ENCODE data around the gene SLC5A4. TPM values are rescaled to one million over a fixed set of nuclear protein-coding genes. Genes with fewer than 3 reads are reported as not detected.
"Not testable (repeated sequence)": the region's sequence is repeated elsewhere in the genome, so short reads cannot be mapped to it uniquely, and the experiment has no call there.

The SLC5A4 gene
- polyA plus RNA-seq = 1 to 10 TPM in 3 of 4 donors, under 1 TPM in 1; 0.75 to 9.4 (median 6.8) TPM
- long read RNA-seq, donor 1 = 0 reads
- long read RNA-seq, donor 2 = 0 reads
- long read RNA-seq, donor 3 = 0 reads
- long read RNA-seq, donor 4 = 0 reads
- long read RNA-seq, donor 5 = 0 reads
- long read RNA-seq, donor 6 = 0 reads
- long read RNA-seq, donor 7 = 0 reads
- long read RNA-seq, donor 8 = 0 reads
- long read RNA-seq, donor 9 = 0 reads
- long read RNA-seq, donor 10 = 0 reads

GRCh38 chr22:32255217-32255616 lies at the start of gene SLC5A4:
Gene SLC5A4 (minus strand): TSS chr22:32255347. CDS start chr22:32255329, 18 bp downstream.
- Histone ChIP-seq H3K36me3 (ENCODE audit: control insufficient read depth in 3 of 3, insufficient read depth in 2 of 3, low read depth in 1 of 3, low read length in 3 of 3) (no peaks in the 10 kb centered on the region), H3K27me3 (ENCODE audit: control insufficient read depth in 3 of 3, insufficient read depth in 3 of 3, low read length in 3 of 3) (no peaks in the 10 kb centered on the region), H3K9me3 (ENCODE audit: control insufficient read depth in 2 of 2, insufficient read depth in 1 of 2, low read depth in 1 of 2, low read length in 1 of 2) (peaks cover 0 to 4% of the 10 kb centered on the region in 2 donors), H3K4me1 (ENCODE audit: control insufficient read depth in 3 of 3, insufficient read depth in 2 of 3, low read depth in 1 of 3, low read length in 2 of 3) (peaks cover 0 to 12% (median 0%) of the 10 kb centered on the region in 3 donors), H3K4me3 (ENCODE audit: low read depth in 1 of 3, low read length in 3 of 3) (peak within 1 kb of the TSS in 1 of 3 donors; percentile 67), H3K27ac (ENCODE audit: low read depth in 1 of 3, low read length in 2 of 3) (peak within 1 kb of the TSS in 2 of 3 donors; percentile 40 to 67)
- WGBS, 3 donors = 29 to 69% (median 41%) methylated on average over 5 of the region's 5 CpGs
- FAIRE-seq (no peak), DNase-seq (peak; percentile 57 to 87)

GRCh38 chr22:32293921-32294320 lies 38.8 kb upstream of the SLC5A4 start:
- H3K27ac ChIP-seq (ENCODE audit: low read depth in 1 of 3, low read length in 2 of 3); H3K4me1 ChIP-seq (ENCODE audit: control insufficient read depth in 3 of 3, insufficient read depth in 2 of 3, low read depth in 1 of 3, low read length in 2 of 3); H3K4me3 ChIP-seq (ENCODE audit: low read depth in 1 of 3, low read length in 3 of 3); FAIRE-seq; H3K9me3 ChIP-seq (ENCODE audit: control insufficient read depth in 2 of 2, insufficient read depth in 1 of 2, low read depth in 1 of 2, low read length in 1 of 2); DNase-seq; H3K27me3 ChIP-seq (ENCODE audit: control insufficient read depth in 3 of 3, insufficient read depth in 3 of 3, low read length in 3 of 3); H3K36me3 ChIP-seq (ENCODE audit: control insufficient read depth in 3 of 3, insufficient read depth in 2 of 3, low read depth in 1 of 3, low read length in 3 of 3): not testable (repeated sequence)

- Histone ChIP-seq H3K27ac (ENCODE audit: low read depth in 1 of 3, low read length in 2 of 3) (no peak overlapping the region), H3K36me3 (ENCODE audit: control insufficient read depth in 3 of 3, insufficient read depth in 2 of 3, low read depth in 1 of 3, low read length in 3 of 3) (no peaks in the 10 kb centered on the region), H3K27me3 (ENCODE audit: control insufficient read depth in 3 of 3, insufficient read depth in 3 of 3, low read length in 3 of 3) (peaks cover 0 to 4% (median 3%) of the 10 kb centered on the region in 3 donors), H3K9me3 (ENCODE audit: control insufficient read depth in 2 of 2, insufficient read depth in 1 of 2, low read depth in 1 of 2, low read length in 1 of 2) (no peaks in the 10 kb centered on the region), H3K4me3 (ENCODE audit: low read depth in 1 of 3, low read length in 3 of 3) (no peak overlapping the region), H3K4me1 (ENCODE audit: control insufficient read depth in 3 of 3, insufficient read depth in 2 of 3, low read depth in 1 of 3, low read length in 2 of 3) (no peaks in the 10 kb centered on the region)
- WGBS, 3 donors = 85 to 90% (median 87%) methylated on average over 3 of the region's 3 CpGs
- FAIRE-seq (no peak), DNase-seq (no peak)
These were observed 31.2 kb upstream of the SLC5A4 start for GRCh38 chr22:32286290-32286840.

GRCh38 chr22:32281072-32281471 lies 25.9 kb upstream of the SLC5A4 start:
- H3K27ac ChIP-seq (ENCODE audit: low read depth in 1 of 3, low read length in 2 of 3) = no peak overlapping the region
- peaks cover 0 to 5% (median 4%) of the 10 kb centered on the region in 3 donors for H3K27me3 ChIP-seq (ENCODE audit: control insufficient read depth in 3 of 3, insufficient read depth in 3 of 3, low read length in 3 of 3)
- no peak overlapping the region for H3K4me3 ChIP-seq (ENCODE audit: low read depth in 1 of 3, low read length in 3 of 3)
- DNase-seq (no peak), FAIRE-seq (no peak)
- no peaks in the 10 kb centered on the region for H3K9me3 ChIP-seq (ENCODE audit: control insufficient read depth in 2 of 2, insufficient read depth in 1 of 2, low read depth in 1 of 2, low read length in 1 of 2)
- H3K36me3 ChIP-seq (ENCODE audit: control insufficient read depth in 3 of 3, insufficient read depth in 2 of 3, low read depth in 1 of 3, low read length in 3 of 3) = no peaks in the 10 kb centered on the region
- WGBS, 3 donors = 38 to 48% (median 46%) methylated on average over 11 of the region's 11 CpGs
- H3K4me1 ChIP-seq (ENCODE audit: control insufficient read depth in 3 of 3, insufficient read depth in 2 of 3, low read depth in 1 of 3, low read length in 2 of 3) = no peaks in the 10 kb centered on the region

GRCh38 chr22:32275353-32275752 lies 20.2 kb upstream of the SLC5A4 start:
- WGBS, 3 donors = 76 to 85% (median 81%) methylated on average over 3 to 4 of the region's 4 CpGs

GRCh38 chr22:32271389-32271788 lies 16.2 kb upstream of the SLC5A4 start:
- H3K27me3 ChIP-seq (ENCODE audit: control insufficient read depth in 3 of 3, insufficient read depth in 3 of 3, low read length in 3 of 3) = no peaks in the 10 kb centered on the region
- H3K36me3 ChIP-seq (ENCODE audit: control insufficient read depth in 3 of 3, insufficient read depth in 2 of 3, low read depth in 1 of 3, low read length in 3 of 3) = no peaks in the 10 kb centered on the region
- H3K9me3 ChIP-seq (ENCODE audit: control insufficient read depth in 2 of 2, insufficient read depth in 1 of 2, low read depth in 1 of 2, low read length in 1 of 2) = no peaks in the 10 kb centered on the region
- no peak overlapping the region for H3K27ac ChIP-seq (ENCODE audit: low read depth in 1 of 3, low read length in 2 of 3)
- peak in 1 of 2 donors; percentile 12 for DNase-seq
- 72 to 85% (median 76%) methylated on average over 18 of the region's 18 CpGs for WGBS, 3 donors
- no peak for FAIRE-seq
- no peaks in the 10 kb centered on the region for H3K4me1 ChIP-seq (ENCODE audit: control insufficient read depth in 3 of 3, insufficient read depth in 2 of 3, low read depth in 1 of 3, low read length in 2 of 3)
- no peak overlapping the region for H3K4me3 ChIP-seq (ENCODE audit: low read depth in 1 of 3, low read length in 3 of 3)

More at GRCh38 chr22:32275353-32275752, 20.2 kb upstream of the SLC5A4 start:
- H3K27me3 ChIP-seq (ENCODE audit: control insufficient read depth in 3 of 3, insufficient read depth in 3 of 3, low read length in 3 of 3); H3K36me3 ChIP-seq (ENCODE audit: control insufficient read depth in 3 of 3, insufficient read depth in 2 of 3, low read depth in 1 of 3, low read length in 3 of 3); H3K4me3 ChIP-seq (ENCODE audit: low read depth in 1 of 3, low read length in 3 of 3); H3K4me1 ChIP-seq (ENCODE audit: control insufficient read depth in 3 of 3, insufficient read depth in 2 of 3, low read depth in 1 of 3, low read length in 2 of 3); H3K27ac ChIP-seq (ENCODE audit: low read depth in 1 of 3, low read length in 2 of 3); DNase-seq; FAIRE-seq; H3K9me3 ChIP-seq (ENCODE audit: control insufficient read depth in 2 of 2, insufficient read depth in 1 of 2, low read depth in 1 of 2, low read length in 1 of 2): not testable (repeated sequence)

- Histone ChIP-seq H3K4me1 (ENCODE audit: control insufficient read depth in 3 of 3, insufficient read depth in 2 of 3, low read depth in 1 of 3, low read length in 2 of 3) (peaks cover 0 to 2% (median 0%) of the 10 kb centered on the region in 3 donors), H3K4me3 (ENCODE audit: low read depth in 1 of 3, low read length in 3 of 3) (no peak overlapping the region), H3K27ac (ENCODE audit: low read depth in 1 of 3, low read length in 2 of 3) (no peak overlapping the region), H3K27me3 (ENCODE audit: control insufficient read depth in 3 of 3, insufficient read depth in 3 of 3, low read length in 3 of 3) (no peaks in the 10 kb centered on the region), H3K36me3 (ENCODE audit: control insufficient read depth in 3 of 3, insufficient read depth in 2 of 3, low read depth in 1 of 3, low read length in 3 of 3) (no peaks in the 10 kb centered on the region), H3K9me3 (ENCODE audit: control insufficient read depth in 2 of 2, insufficient read depth in 1 of 2, low read depth in 1 of 2, low read length in 1 of 2) (no peaks in the 10 kb centered on the region)
- no peak for FAIRE-seq
- WGBS, 3 donors = 86 to 89% (median 88%) methylated on average over 25 of the region's 25 CpGs
- no peak for DNase-seq
These were observed 15.7 kb upstream of the SLC5A4 start for GRCh38 chr22:32270641-32271369.

- Histone ChIP-seq H3K36me3 (ENCODE audit: control insufficient read depth in 3 of 3, insufficient read depth in 2 of 3, low read depth in 1 of 3, low read length in 3 of 3) (no peaks in the 10 kb centered on the region), H3K4me3 (ENCODE audit: low read depth in 1 of 3, low read length in 3 of 3) (no peak overlapping the region), H3K4me1 (ENCODE audit: control insufficient read depth in 3 of 3, insufficient read depth in 2 of 3, low read depth in 1 of 3, low read length in 2 of 3) (peaks cover 0 to 4% (median 0%) of the 10 kb centered on the region in 3 donors), H3K27me3 (ENCODE audit: control insufficient read depth in 3 of 3, insufficient read depth in 3 of 3, low read length in 3 of 3) (no peaks in the 10 kb centered on the region), H3K9me3 (ENCODE audit: control insufficient read depth in 2 of 2, insufficient read depth in 1 of 2, low read depth in 1 of 2, low read length in 1 of 2) (no peaks in the 10 kb centered on the region), H3K27ac (ENCODE audit: low read depth in 1 of 3, low read length in 2 of 3) (no peak overlapping the region)
- WGBS, 3 donors = 90 to 96% (median 93%) methylated on average over 16 of the region's 16 CpGs
- FAIRE-seq (no peak), DNase-seq (no peak)
These were observed 14.2 kb upstream of the SLC5A4 start for GRCh38 chr22:32269316-32269715.

All from small intestine (tissue), 16 donors.